Measurements from ENCODE around the gene C10orf62. TPM values are rescaled to one million over a fixed set of nuclear protein-coding genes. Genes with fewer than 3 reads are reported as not detected.

Gene C10orf62
- total RNA-seq, 1 donor from 2014 or later: 0.35 TPM

DNA sequence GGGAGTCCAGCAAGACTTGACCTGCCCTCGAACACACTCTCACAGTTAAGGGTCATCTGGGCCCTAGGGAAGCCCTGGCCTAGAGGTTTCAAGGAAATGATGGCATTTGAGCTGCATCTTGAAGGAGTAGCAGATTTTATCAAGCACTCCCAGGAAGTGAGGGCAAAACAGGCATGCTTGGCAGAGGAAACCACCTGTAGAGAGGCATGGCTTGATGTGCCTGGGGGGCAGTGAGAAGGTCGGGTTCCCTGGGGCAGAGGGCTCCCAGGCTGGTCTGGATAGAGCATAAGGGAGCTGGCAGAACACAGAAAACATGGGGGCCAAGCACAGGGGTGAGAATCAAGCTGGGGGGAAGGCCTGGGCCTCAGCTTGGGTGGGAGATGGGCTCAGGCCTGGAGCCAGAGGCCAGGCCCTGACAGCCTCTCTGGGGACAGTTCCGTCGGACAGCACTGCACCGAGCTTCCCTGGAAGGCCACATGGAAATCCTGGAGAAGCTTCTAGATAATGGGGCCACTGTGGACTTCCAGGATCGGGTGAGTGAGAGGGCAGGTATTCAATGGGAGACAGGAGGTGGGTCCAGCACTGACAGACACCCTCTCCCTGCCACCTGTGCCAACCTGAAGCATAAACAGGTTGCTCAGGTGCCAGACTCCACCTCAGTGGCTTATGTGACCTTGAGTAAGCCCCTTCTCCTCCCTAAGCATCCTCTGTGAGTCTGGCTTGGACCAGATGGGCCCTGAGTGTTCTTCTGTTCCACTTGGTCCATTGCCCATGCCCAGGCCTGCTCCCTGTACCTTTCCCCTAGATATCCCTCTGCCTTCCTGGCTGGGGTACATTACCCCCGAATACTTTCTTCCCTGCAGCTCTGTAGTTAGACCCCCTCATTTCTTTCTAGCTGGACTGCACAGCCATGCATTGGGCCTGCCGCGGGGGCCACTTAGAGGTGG, 8.8 kb upstream of the C10orf62 start:
- DNase-seq (no peak), ATAC-seq (no peak)
- intact Hi-C loops (cut with micrococcal nuclease): no loop called here

DNA sequence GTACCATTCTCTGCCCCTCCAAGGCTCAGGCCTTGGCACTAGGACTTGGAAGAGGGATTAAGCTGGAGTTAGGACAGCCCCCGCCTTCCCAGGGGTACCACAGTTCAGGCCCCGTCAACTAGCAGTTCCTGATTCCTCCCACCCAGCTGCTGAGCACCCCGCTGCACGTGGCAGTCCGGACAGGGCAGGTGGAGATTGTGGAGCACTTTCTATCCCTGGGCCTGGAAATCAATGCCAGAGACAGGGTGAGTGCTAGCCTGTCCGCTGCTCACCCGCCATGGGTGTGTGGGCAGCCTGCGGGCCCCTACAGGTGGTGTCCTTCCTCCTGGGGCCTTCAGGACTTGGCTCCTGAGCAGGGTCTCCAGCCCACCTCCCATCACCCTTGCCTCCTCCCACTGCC, 7.4 kb upstream of the C10orf62 start:
- ATAC-seq: no peak

DNA sequence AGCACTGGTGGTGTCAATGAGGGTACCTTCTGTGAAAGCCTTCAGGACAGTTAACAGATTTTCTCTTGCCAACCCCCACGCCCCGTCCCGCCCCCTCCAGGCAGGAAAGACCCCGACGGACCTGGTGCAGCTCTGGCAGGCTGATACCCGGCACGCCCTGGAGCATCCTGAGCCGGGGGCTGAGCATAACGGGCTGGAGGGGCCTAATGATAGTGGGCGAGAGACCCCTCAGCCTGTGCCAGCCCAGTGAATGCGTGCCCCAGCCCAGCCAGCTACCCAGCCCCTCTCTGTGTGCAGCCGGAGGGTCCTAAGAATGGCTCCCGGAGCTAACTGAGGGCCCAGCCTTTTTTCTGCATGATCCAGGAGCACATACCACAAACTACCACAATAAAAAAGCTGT, 6.0 kb upstream of the C10orf62 start:
- no peak for DNase-seq
- intact Hi-C loops (cut with micrococcal nuclease): no loop called here
- ATAC-seq: peak; percentile 0

More for the DNA sequence above, 7.4 kb upstream of the C10orf62 start:
- intact Hi-C loops (cut with micrococcal nuclease): no loop called here
- DNase-seq: no peak

DNA sequence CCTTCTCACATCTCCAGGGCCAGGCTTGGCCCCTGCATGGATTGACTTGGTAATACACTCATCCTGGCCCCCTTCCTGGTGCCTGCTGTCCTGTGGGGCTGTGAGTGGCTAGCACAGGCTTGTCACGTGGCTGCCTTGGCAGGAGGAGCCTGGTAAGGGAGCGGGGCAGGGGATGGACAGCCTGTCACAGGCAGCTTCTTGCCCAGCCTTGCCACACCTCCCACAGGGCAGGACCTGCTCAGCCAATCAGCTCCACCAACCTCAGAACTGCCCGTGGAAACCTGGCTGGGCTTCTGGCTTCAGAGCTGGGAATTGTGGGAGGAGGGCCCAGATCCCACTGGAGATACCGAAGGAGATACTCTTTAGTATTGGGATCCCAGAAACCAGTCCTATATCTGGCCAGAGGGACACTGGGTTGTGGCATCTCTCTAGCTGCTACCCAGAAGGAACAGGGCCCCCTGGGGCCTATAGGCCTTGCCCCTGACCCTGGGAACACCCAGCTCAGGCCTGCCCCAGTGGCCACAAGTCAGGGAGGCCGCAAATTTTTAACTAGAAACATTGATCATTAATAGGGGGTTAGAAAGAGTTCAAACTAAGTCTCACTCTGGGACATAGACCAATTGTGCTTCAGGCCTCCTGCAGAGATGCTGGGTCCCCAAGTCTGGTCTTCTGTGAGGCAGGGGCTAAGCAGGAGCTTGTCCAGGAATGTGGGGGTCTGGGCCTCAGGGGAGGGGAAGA, 5.3 kb upstream of the C10orf62 start, which contains the start of gene HOGA1:
Gene HOGA1, plus strand, starts transcription at position 330 of the 738 bp plus-strand sequence. Its CDS starts 315 bp downstream, at position 645.
- peak; percentile 85 for ATAC-seq
- DNase-seq: peak; percentile 92
- intact Hi-C loops (cut with micrococcal nuclease): no loop called here

DNA sequence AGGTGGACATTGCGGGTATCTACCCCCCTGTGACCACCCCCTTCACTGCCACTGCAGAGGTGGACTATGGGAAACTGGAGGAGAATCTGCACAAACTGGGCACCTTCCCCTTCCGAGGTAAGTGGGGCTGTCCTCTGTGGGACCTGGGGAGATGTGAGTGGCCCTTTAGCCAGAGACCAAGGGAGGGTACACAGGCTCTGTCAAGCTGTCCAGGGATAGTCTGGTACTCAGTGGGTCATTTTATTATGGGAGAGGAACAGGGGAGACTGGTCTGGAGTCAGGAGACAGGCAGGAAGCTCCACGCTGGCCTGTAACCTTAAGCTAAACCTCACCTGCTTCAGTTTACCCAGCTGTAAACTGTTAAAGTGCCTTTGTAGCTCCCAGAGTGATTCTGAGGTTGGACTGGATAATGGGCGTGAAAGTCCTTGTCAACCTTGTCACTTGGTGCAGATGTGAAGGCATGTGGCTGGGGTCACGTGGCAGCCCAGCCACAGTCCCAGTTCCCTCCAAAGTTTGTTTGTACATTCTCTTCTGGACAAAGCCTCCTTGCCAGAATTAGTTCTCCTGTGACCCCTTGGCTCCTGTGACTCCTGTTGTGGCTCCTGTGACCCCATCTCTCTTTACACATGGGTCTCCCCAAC, 4.6 kb upstream of the C10orf62 start:
- peak; percentile 62 for ATAC-seq
- intact Hi-C loops (cut with micrococcal nuclease): no loop called here

DNA sequence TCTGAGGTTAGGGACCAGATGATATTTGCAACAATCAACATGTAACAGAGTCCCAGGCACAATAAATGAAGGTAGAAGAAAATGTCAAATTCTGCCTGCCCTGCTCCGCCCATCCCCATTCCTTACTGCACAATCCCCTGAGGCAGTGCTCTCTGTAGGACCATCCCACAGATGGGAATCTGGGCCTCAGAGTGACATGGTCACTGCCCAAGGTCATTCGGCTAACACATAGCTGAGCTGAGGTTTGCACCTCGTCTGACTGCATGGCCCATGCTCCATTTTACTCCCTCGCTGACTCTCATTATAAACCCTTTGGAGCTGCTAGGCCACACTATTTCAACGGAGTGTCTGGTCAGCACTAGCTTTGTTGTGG, 4.1 kb upstream of the C10orf62 start:
- DNase-seq (no peak), ATAC-seq (peak; percentile 3)
- intact Hi-C loops (cut with micrococcal nuclease): no loop called here

More for the DNA sequence above, 4.6 kb upstream of the C10orf62 start:
- DNase-seq: peak; percentile 60

DNA sequence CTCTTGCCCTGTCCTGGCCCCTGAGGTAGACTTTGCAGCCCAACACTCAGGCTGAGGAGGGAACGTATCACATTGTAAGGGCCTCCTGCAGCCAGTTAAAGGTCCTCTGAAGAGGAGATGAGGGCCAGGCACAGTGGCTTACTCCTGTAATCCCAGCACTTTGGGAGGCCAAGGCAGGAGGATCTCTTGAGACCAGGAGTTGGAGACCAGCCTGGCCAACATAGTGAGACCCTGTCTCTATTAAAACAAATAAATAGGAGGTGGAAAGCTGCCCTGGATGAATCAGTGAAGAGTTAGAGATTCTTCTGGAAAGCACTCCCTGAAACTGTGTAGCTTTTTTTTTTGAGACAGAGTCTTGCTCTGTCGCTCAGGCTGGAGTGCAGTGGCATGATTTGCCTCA, 2.3 kb upstream of the C10orf62 start:
- DNase-seq (no peak), ATAC-seq (no peak)
- intact Hi-C loops (cut with micrococcal nuclease): no loop called here

DNA sequence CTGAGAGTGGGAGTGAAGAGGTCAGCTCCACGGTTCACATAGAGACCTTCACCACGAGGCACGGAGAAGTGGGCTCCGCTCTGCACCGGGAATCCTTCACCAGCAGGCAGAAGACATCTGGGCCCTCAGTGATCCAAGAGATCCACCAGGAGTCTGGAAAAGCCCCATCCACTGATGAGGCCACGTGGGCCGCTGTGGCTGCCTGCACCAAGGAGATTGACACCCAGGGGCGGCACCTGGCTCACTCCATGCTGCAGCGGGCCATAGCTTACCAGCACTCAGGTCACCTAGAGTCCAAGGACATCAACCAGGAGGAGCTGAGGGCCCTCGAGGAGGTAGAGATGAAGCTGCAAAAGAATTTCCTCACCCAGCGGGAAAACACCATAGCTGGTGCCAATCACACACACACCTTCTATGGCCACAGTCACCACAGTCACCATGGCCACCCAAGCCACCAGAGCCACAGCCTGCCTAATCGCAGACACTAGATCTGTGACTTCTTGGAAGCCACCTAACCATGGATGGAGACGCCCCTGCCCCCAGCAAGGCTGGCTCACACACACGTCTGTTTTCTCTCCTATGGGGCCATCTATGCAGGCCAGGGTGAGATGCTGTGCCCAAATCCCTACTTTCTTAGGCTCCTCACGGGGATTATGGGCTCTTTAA, 694 bp downstream of the C10orf62 start:
- no peak for ATAC-seq
- no peak for DNase-seq
- intact Hi-C loops (cut with micrococcal nuclease): no loop called here

DNA sequence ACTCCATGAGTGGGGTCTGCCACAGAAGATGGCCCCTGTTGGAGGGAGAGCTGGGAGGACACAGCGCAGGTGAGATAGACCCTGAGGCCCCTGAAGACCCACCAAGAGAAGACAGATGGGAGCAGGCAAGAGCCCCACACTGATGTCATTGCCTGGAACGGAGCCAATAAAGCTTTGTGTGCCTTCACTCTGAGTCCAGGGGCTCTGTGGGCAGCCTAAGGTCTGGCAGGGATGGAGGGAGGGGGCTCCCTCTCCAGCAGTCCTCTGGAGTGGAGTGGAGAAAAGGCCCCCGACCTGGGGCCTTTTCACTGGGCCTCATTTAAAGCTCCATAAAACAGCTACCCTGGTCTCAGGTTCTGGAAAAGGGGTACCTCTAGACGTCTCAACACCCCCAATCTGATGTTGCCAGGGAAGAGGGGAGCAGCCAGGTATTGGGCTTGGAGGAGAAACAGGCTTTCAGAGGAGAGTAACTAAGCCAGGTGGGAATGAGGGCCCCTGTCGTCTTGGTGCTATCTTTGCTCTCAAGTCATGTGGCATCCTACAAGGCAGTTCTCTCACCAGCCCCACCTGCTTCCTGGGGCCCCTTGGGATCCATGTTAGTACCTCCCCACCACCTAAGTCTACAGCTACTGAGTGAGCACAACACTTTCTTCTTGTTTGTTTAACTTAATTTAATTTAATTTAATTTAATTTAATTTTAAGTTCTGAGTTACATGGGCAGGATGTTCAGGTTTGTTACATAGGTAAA, 1.4 kb downstream of the C10orf62 start:
- ATAC-seq (no peak), DNase-seq (no peak)

DNA sequence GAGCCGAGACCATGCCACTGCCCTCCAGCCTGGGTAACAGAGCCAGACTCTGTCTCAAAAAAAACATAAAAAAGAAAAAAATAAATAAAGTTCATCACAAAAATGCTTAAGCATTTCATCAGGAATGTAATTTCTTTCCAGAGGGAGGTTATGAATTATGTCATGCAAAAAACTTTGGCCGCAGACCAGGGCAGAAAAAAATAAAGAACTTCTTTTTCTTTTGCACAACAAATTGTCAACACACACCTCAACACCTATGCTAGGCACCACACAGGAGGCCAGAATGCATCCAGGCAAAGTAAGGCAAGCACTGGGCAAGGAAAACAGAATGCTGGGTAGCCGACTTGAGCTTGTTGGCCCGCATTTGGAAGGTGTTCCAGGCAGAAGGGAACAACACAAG, 3.9 kb downstream of the C10orf62 start:
- no peak for ATAC-seq
- DNase-seq: no peak
- intact Hi-C loops (cut with micrococcal nuclease): no loop called here

More for the DNA sequence above, 1.4 kb downstream of the C10orf62 start:
- intact Hi-C loops (cut with micrococcal nuclease): no loop called here

DNA sequence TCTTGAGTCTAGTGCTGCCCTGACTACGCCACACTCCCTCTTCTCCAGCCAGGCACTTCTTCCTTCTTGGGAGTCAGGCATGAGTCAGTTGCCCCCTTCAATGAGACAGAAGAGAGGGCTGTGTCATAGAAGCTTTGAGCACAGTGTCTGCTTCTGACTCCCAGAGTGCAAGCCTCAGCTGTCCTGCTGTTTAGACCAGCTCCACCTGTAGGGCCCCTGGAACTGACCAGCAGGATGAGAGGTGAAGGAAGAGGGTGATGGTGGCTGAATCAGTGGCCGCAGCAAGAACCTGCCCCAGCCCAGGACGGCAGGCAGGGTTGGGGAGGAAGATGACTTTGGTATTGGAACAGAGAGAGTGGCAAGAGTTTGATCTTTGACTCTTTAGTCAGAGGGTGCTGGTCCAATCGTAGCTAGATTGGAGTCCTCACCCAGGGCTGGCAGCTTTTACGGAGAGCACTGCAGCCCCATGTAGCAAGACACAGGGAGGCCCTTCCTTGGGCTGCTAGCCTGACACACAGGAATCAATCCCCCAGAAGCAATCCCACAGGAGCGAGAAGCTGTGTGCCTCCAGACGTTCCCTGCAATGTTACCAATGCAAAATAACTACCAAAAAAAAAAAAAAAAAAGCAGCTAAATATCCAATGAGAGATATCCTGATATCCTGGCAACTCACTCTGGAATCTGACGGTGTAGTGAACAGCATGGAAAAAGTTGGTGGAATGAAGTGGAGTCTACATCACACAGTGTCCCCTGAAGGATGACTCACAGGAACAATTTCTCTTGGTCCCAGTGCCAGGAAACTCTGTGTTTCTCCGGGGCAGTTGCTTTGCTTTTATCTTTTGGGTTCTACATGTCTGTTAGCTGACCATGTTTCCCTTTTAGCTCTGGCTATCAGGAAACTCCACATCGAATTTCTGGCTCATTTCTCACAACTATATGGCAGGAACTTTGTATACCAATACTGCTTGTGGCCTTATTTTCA, 6.9 kb downstream of the C10orf62 start:
- intact Hi-C loops (cut with micrococcal nuclease): no loop called here
- ATAC-seq (peak; percentile 92), DNase-seq (peak; percentile 49)

DNA sequence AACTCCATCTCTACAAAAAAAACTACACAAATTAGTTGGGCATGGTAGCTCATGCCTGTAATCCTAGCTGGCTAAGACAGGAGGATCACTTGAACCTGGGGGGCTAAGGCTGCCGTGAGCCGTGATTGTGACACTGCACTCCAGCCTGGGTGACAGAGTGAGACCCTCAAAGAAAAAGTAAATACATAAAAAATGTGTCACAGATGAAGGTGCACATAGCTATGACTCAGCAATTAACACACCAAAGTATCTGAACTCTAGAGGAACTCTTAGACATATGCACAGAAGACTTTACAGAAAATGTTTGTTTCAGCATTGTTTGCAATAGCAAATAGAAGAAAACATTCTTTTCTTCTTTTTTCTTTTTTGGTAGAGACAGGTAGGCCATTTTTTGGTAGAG, 8.3 kb downstream of the C10orf62 start:
- no peak for DNase-seq
- ATAC-seq: no peak

DNA sequence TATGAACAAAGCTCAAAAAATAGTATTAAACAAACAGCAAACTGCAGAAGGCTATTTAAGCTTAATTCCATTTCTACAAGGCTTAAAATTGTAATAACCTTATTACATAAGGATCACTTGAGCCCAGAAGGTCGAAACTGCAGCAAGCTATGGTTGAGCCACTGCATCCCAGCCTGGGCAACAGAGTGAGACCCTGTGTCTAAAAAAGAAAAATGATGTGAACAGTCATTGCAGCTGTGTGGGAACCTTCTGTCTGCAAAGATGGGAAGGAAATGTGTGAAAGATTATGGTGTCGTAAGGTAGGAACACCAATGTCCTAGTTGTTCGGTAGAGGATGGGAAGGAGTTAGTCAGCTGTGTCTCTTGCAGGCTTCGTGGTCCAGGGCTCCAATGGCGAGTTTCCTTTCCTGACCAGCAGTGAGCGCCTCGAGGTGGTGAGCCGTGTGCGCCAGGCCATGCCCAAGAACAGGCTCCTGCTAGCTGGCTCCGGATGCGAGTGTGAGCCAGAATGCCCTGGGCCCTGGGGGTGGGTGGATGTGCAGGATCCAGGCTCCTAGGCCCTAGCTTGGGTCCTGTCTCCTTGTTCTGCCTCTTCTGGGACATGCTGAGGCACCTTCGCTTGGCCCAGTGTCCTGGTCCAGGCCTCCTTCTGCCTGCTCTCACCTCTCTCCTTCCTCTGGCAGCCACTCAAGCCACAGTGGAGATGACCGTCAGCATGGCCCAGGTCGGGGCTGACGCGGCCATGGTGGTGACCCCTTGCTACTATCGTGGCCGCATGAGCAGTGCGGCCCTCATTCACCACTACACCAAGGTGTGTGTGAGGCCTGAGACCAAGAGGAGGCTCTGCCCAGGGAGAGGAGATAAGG, 9.1 kb downstream of the C10orf62 start:
- no peak for ATAC-seq
- intact Hi-C loops (cut with micrococcal nuclease): no loop called here

More for the DNA sequence above, 8.3 kb downstream of the C10orf62 start:
- intact Hi-C loops (cut with micrococcal nuclease): no loop called here

DNA sequence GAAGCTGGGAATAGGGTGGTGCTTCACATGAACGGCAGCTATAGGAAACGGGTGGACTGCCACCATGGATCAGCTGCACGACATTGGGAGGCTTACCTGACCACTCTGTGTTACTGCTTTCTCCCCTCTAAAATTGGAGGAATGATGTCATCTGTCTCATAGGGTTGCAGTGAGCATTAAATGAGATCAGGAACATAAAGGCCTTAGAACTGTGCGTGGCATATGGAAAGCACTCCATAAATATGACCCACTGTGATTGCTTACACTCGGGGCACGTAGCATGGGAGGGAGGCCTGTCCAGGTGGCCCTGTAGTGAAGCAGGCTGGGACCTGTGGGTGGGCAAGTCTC, 9.7 kb downstream of the C10orf62 start:
- DNase-seq (no peak), ATAC-seq (no peak)
- intact Hi-C loops (cut with micrococcal nuclease): no loop called here

More for the DNA sequence above, 9.1 kb downstream of the C10orf62 start:
- DNase-seq: no peak

DNA sequence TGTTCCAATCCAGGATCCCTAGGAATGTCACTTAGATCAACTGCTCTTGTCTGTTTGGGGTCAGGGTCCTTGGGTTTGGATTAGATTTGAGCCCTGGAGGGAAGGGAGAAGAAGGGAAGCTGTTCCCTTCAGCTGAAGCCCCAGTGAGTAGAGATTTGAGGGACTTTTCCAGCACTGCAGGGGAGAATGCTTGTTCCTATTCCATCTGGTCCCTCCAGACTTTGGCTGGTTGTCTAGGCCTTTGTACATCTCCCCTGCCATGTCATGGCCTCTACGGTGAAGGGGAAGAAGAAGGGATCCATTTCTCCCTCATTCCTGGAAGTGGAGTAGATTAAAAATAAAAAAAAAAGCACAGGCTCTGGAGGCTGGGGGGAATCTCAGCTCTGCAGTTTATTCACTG, 11.1 kb downstream of the C10orf62 start:
- DNase-seq: no peak
- no peak for ATAC-seq
- intact Hi-C loops (cut with micrococcal nuclease): no loop called here

All from left ventricle myocardium superior (tissue), 1 donor.